Fibroblast of skin of abdomen (primary cell): ENCODE results near the gene DGKG.

Source experiments
- DNase-seq: peaks from one replicate; pipeline ENCODE4 v3.0.0-alpha.2; 2013

The DGKG gene

DNA sequence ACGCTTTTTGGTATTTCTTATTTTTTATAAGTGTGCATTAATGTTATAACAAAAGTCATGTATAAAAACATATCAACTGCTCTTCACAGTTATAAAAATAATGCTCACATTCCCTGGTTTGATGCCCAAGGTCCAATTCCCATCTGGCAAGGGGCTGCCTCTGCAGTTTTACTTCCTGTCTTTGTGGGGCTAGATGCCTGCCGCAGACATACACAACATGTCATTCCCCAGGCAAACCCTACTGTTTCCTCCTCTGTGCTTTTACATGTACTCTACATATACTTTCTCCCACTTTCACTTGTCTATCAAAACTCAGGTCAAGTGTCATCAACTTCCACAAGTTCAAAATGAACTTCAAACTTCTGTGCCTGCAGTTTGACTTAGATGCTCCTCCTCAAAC is 192.7 kb downstream of the DGKG start:
- no peak for DNase-seq

DNA sequence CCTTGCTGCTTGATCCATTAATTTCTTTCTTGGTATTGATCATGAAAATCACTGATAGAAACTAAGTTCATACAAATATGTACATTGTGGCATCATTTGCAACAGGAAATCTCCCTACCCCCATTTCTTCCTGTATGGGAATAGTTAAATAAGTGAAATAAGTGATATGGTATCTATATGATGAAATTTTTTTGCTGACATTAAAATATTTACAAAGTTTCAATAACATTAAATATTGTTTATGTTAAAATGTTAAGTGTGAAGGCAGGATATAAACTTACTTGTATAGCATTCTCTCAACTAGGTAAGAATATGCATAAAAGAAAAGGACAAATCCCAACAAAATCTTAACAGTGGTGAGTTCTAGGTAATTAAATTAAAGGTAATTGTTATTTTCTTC is 193.1 kb downstream of the DGKG start:
- DNase-seq = no peak

DNA sequence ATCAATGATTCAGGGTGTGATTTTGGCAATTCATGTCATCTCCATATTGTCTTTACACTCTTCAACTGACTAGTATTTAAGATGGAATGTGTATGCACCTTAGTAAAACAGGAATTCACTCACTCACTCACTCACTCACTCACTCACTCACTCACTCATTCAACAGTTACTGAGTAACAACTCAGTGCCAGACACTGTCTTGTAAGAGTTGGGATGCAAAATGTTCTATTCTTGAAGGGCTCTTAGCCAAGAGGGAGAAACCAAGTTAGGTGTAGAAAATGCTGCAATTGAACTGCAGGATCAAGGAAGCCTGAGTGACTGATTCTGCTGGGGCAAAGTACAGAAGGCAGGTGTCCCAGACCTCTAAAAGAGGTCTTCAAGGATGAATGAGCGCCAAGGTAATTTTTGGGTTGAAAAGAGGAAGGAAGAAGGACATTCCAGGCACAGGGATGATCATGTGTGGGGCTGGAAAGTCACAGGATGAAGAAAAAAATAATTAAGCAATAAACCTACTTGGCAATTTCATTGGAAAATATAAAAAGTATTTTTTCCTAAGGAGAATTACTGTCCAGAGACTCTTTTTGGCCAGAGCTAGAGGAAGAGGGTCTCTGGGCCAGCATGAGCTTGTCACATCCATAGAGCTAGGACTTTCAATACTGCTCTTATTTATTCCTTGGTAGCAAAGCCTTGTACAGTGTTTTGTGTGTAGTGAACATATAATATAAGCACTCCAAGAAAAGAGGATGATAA is 194.2 kb downstream of the DGKG start:
- DNase-seq = no peak

DNA sequence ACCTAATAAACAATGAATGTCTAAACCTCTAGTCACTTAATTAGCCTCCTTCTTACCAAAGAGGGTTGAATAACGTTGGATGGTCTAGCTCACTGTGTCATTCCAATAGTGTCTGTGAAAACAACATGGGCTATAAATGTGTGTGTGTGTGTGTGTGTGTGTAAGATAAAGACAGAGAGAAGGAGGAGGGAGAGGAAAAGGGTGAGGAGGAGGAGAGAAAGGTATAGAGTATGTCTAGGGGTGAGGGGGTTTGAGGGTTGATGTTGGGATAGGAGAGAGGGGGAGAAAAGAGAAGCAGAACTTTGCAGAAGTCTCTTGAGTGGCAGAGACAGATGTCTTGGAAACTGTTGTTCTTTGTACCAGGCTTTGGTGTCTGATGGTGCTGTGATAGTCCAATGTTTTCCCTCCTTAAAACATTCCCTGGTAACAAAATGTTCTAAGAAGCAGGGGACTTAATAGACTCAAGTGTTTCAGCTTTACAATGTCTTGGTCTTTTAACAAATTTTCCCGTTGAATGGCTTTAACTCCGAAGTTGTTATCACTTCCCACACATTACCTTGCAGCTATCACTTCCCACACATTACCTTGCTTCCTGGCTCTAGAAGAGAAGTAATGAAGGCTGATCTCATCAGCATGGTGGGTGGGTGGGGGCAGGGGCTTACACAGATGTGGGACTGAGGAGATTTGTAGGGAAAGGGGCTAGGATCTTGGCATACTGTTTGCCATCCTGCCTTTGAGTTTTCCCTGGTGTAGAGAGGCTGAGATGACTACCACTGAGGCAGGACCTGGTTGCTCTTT is 195.3 kb downstream of the DGKG start:
- no peak for DNase-seq

DNA sequence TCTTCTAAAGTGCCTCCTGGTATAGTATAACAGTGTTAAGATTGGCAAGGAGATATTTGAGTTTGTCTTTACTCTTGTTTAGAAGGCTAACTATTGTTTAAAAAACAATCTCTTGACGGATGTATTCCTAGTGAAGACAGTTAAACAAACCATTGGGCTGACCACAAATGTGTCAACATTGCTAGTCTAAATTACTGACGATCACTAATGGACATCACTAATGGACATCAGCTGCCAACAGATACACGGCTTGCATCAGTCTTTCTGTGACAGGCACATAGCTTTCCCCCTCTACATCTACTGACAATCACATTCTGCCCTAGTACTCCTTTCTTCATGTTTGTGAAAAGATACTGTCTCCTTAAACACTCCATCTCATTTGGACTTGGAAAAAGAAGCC is 196.0 kb downstream of the DGKG start:
- DNase-seq = no peak

DNA sequence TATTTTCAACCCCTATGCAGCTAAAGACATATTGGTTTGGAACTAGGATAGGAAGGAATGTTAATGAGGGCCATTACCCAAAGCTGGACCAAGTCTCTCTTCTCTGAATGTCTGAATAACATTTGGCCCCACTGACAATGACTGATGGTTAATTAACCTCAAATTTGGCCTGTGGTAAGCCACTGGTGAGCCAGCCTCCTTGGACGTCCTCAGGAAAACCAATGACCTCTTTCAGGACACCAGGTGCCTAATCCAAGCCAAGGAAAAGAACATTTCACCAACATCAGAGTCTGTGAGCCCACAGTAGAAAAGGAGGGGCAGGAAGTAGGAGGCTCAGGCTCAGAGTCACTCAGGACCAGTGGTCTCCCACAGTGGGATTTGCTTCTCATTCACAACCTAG is 196.7 kb downstream of the DGKG start:
- no peak for DNase-seq

DNA sequence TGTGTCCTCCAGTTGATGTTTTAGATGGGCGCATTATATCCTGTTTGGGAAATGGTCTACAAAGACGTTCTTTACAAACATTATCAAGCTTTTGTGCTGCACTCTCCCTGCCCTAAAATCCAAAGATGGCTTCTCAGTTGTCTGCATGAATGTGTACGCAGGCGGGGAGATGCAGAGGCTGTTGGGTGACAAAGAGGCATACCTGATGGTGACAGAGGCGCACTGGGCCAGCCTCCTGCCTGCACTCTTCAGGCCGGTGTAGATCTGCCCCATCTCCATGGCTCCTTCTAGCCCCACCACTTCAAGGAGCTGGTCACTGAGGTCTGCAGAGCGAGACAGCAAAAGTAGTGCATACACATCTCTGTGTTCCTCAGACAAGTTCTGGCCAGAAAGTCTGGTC is 197.3 kb downstream of the DGKG start:
- no peak for DNase-seq

DNA sequence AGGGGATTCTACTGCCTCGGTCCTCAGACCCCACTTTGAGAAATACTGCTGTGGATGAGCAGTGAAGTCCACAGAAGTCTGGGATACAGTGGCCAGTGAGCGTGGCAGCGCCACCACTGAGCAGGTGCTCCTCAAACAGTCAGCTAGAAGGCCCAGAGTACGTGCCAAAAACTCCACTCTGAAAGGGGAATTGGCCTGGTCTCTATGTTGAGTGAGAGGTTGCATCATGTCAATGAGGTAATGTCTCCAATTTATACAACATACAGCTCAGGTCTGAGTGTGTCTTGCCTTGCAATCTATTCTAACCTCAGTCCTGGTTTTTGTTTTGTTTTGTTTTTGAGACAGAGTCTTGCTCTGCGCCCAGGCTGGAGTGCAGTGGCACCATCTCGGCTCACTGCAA is 199.8 kb downstream of the DGKG start:
- no peak for DNase-seq

DNA sequence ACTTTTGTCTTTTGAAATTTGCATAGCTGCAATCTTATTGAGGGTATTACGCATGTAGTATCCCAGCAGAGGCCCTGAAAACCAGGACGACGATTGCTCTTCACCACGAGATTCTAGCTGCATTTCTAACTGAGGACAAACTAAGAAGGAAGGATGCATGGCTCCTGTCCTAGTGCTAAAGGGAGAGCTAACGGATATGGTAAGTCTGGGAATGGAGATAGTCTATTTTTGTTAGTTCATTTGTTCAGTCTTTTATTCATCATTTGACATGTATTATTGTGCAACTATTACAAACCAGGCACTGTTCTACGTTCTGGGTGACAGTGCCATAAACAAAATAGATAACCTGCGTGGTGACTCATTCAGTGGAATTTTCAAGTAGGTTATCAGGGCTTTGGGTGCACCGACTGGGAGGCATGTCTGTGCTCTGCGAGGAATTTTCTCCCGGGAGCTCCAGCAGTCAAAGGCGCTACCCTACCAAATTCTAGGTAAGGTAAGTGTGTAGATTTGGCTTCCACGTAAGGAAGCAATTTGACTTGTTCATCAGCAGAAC is 201.3 kb downstream of the DGKG start:
- DNase-seq = no peak

DNA sequence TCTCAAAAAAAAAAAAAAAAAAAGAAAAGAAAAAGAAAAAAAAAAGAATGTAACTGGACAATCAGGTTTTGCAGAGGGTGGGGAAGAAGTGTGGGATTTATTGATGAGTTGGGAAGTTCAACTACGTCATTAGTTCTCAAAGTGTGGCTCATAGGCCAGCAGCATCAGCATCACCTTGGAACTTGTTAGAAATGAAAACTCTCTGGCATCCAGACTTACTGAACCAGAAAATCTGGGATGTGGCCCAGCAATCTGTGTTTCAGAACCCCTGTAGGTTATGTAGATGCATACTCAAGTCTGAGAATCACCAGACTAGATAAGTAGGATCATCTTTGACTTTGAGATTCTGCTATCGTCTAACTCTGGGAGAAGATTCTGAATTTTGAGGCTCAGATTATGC is 207.4 kb downstream of the DGKG start:
- DNase-seq = no peak

DNA sequence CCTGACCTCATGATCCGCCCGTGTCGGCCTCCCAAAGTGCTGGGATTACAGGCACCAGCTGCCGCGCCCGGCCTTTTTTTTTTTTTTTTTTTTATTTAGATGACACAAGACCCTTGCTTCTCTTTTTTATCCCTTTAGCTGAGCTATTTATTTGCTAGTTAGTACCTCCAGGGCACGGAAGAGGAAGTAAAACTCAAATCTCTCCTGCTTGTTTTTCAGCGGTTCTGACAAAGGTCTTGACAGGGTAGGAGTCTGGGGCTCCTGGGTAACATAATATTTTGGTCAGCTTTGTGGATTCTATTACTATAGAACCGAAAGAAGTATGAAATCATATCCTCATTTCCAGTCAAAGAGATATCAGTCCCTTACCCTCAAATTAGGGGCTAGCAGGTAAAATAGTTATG is 209.1 kb downstream of the DGKG start:
- DNase-seq = no peak

DNA sequence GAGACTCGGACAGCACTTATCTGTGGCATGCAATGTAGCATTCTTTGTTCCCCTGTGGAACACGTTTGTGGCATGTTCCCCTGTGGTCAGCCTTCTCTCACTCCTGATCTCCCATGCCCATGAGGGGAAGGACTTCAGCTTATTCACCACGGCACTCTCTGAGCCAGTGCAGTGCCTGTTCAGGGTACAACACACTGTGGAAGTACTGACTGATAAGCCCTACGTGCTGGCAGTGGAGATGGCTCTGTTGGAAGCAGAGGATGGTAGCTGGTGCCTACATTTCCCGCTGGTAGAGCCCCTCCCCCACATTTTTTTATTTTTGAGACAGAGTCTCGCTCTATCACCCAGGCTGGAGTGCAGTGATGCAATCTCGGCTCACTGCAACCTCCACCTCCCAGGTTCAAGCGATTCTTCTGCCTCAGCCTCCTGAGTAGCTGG is 209.7 kb downstream of the DGKG start:
- no peak for DNase-seq

DNA sequence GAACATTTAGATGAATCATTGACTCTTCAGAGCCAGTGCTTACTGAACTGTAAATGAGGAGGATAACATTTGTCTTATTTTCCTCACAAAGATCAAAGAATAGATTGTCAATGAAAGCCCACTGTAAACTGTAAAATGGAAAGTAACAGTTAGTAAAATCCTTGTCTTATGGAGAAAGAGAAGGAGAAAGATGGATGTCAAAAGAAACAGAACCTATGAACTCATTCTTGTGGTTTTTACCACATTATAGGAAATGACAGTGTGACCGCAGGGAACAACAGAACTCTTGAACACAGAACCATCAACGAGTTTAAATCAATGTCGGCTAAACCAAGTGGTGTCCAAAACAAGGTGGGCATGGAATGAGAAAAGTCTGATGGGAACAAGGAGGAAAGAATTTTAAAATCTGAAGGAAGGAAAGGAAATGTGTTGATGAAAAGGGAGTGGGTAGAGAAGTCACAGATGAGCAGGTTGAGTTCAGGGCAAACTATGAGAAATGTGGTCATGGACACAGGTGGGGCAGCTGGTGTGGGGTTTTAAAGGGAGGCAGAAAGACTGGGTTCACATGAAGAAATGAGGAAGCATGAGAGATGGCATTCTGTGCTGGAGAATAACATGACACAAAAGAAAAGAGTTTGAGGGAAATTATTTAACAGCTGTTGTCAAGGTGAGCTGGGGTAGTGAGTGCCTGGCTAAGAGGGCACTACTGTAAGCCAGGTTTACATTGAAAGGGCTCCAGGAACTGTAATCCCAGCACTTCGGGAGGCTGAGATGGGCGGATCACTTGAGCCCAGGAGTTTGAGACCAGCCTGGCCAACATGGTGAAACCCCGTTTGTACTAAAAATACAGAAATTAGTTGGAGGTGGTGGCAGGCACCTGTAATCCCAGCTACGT is 210.7 kb downstream of the DGKG start:
- no peak for DNase-seq

DNA sequence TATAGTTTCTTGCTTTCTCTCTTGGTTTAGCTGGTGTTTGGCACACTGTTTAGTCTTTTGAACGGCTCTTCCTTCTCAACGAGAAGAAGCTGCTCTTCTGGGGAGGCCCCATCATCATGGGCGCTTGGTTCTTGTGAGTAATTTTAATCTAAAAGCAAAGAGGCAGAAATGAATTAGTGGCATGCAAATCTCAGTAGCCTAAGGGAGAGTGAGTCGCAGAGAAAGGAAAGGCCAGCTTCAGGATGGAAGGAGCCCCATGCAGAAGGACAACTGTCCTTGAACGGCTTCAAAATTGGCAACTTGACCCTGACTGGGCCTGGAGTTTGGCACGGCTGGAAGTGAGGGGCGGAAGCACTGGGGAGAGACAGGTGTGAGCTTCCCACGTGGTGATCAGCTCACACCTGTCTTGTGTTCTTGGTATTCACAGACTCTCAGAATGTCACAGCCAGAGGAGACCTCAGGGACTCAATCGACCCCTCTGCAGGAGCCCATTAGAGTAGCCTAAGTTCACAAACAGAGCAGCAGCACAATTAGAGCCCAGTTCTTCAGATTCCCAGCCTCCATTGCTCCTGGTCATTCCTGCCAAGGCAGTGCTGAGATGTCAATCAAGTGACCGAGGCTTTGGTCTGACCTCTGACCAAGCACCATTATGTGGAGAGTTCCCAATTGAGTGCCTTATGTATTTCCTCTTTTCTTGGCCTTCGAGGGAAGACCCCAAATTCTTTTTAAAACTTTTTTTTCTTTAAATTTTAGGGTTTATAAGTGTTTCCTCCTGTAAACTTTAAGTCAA is 211.8 kb downstream of the DGKG start:
- DNase-seq = no peak

DNA sequence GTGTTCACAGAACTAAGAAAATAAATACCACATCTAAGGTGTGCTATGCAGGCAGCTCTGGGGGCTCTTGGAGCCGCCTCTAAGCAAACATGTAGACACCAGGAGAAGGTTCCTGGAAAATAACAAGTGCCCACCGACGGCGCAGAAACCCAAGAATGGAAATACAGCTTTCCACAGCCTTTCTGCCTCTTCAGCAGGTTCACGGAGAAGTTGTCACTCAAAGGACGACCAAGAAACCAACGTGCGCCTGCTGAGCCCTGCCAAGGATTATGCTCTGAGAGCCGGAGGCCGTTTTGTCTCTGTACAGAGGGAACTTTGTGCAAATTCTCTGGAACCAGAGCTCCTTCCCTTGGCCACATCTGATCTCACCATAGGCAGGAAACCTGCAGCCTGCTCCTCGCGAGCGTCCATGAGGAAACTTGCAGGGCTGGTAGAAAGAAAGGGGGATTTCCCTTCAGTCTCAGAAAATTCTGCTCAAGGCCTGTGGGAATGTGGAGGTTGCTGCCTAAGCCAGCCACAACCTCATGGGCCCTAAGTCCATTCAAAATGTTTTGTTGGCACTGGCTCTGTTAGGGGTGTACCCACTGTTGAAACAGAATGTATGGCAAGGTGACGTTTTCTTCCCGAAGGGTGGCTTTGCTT is 212.6 kb downstream of the DGKG start:
- DNase-seq = no peak

DNA sequence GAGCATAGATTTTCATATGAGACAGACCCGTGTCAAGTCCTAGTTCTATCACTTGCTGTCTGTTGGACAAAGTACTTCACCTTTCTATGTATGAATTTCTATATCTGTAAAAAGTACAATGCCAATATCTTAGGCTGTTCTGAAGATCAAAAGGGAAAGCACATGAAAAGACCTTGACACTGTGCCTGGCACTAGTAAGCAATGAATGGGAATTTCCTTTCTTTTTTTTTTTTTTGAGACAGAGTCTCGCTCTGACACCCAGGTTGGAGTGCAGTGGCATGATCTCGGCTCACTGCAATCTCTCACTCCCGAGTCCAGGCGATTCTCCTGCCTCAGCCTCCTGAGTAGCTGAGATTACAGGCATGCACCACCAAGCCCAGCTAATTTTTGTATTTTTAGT is 217.8 kb downstream of the DGKG start:
- no peak for DNase-seq

DNA sequence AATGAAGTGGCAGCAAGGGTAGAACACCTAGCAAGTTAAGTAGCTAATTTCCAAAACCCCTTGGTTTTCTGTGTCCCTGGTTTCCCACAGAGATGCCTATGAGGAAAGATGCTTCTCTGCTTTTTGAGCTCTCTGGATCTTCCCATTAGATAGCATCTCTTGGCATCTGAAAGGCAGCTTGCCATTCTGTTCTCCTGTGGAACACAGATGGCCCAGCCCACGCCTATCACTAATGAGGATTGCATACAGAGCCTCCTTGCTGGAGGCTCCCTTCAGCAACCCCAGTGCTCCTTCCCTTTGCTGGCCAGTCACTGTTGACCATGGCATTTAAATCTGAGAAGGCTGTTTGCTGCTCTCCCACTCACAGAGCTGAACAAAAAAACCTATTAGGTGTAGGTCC is 218.8 kb downstream of the DGKG start:
- no peak for DNase-seq

DNA sequence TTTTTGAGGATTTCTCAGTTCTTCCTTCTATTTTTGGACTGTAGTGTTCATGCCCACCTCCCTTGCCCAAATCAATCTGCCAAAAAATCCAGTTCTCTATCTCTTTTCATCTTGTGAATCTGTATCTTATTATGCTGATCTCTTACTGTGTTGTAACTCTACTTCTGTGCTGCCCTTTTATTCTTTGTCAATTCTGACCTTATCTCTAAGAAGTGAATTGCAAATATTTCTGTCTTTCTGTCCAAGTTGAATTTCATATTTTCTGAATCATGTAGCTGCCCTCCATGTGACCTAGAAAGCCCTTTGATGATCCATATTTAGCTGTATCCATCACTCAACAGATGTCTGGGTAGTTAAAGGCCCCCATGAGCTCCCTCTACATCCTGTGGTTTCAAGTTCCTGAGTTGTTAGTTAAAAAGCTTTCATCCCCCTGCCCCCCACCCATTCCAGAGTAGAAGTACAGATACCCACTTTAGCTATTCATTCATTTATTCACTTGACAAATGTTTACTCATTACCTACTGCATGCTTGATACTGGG is 219.6 kb downstream of the DGKG start:
- DNase-seq = peak; percentile 70

DNA sequence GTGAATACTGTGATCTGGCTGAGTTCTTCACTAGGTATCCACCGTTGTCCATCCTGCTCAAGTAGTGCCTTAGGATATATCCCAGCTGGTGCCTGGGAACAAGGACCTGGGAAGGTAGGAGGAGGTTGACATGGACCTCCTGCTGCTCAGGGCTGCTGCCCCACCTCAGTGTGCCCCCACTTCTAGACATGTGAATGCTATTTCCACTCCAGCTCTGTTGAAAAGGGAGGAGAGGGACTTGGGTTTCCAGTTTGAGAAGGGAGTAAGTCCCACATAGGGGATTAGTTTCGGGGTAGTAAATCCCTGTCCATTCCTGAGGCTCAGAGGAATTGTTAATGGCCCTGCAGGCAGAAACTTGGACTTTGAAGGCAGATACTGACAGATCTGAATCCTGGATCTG is 220.2 kb downstream of the DGKG start:
- DNase-seq = no peak

DNA sequence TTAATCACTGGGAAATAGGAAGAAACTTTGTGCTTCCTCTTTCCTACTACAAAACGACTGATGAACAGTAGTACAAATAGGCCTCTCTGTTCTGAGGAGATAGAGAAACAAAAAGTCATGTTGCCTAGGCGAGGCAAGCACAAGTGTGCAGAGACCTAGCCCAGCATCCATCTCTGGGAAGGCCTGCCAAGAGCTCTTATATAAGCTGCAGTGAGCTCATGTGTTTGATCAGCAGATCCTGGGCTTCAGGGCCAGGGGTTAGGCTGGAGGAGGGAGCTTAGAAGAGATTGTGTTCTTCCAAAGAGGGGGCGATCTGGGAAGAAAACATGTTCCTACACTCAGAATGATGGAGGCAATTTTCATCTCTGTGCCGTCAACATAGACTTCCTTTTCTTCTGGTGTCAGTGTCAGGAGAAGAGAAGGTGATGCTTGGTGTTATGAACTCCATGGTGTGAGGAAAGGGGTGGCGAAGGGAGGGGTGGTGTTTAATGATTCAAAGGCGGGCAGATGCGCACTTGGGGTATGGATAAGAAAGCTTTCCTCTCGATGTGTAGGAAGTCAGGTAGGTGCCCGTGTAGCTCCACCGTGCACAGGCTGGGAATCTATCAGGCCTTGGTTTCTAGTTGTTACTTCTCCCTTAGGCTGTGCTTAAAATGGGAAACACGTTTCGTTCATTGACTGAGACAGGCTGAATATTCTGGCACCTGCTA is 223.6 kb downstream of the DGKG start:
- no peak for DNase-seq
